Heart right ventricle (tissue), 16 donors: ENCODE results near the gene DIPK1A. TPM values are rescaled to one million over a fixed set of nuclear protein-coding genes. Genes with fewer than 3 reads are reported as not detected.

ENCODE experiments used
- ATAC-seq, 8 donors: fragments of 200-7000 bp; cut with Tn5 transposase; one replicate each; pipeline ENCODE4 v1.9.1; 2020; ENCODE audit warnings: mild to moderate bottlenecking in 8 of 8, moderate library complexity in 8 of 8, moderate number of reproducible peaks in 1 of 8
- DNase-seq, 2 donors: peaks; one replicate each; pipeline ENCODE4 v3.0.0-alpha.2; 2020
- H3K27ac ChIP-seq, 10 donors: fragments of 200-600 bp; sonication (generic) in 2 of 10; one replicate each; pipeline versions ENCODE4 v1.5.0 to v1.8.0; 2020 to 2022; ENCODE audit warnings: mild to moderate bottlenecking in 3 of 10
- H3K27me3 ChIP-seq, 7 donors: fragments of 200-600 bp; one replicate each; pipeline ENCODE4 v1.8.0; 2021 to 2022; ENCODE audit warnings: mild to moderate bottlenecking in 2 of 7
- H3K36me3 ChIP-seq, 9 donors: fragments of 200-600 bp; sonication (generic) in 1 of 9; one replicate each; pipeline versions ENCODE4 v1.5.0 to v1.8.0; 2020 to 2022; ENCODE audit warnings: mild to moderate bottlenecking in 2 of 9
- H3K4me1 ChIP-seq, 9 donors: fragments of 200-600 bp; sonication (generic) in 1 of 9; one replicate each; pipeline versions ENCODE4 v1.5.0 to v1.8.0; 2020 to 2022; ENCODE audit warnings: mild to moderate bottlenecking in 4 of 9
- H3K4me3 ChIP-seq, 10 donors: fragments of 200-600 bp; sonication (generic) in 2 of 10; one replicate each; pipeline versions ENCODE4 v1.5.0 to v1.8.0; 2020 to 2022; ENCODE audit warnings: mild to moderate bottlenecking in 7 of 10, moderate library complexity in 2 of 10
- H3K9me3 ChIP-seq, 11 donors: fragments of 200-600 bp in 10 of 11; sonication (generic) in 2 of 11; one replicate each; pipeline versions ENCODE4 v1.5.0 to v1.8.0; 2013 to 2022; ENCODE audit warnings: mild to moderate bottlenecking in 2 of 11, control low read depth in 1 of 11, moderate library complexity in 1 of 11
- CTCF ChIP-seq, 9 donors: fragments of 200-600 bp; sonication (generic) in 2 of 9; IDR thresholded peaks; one replicate each; pipeline versions ENCODE4 v1.5.0 to v1.8.0; 2021 to 2022; ENCODE audit warnings: antibody characterized with exemption in 9 of 9, mild to moderate bottlenecking in 5 of 9, moderate library complexity in 1 of 9
- WGBS, 2 donors: extraction: QIAGEN DNeasy Blood & Tissue Kit; methylation state at CpG; one replicate each; pipeline ENCODE4 v1.1.7; 2013; ENCODE audit warnings: inconsistent platforms in 1 of 2; 5-methylcytosine and 5-hydroxymethylcytosine counted together
- intact Hi-C, 10 donors: fragments of 100-400 bp; cut with DNase I; formaldehyde crosslinking; loops; one replicate each; pipeline versions ENCODE4 v1.11.1 to v1.14.2; 2022
- polyA plus RNA-seq, 2 donors: library from polyadenylated mRNA; stranded (reverse); fragments of 200-250 nt; gene quantifications; one replicate each; pipeline ENCODE4 v1.2.3, GENCODE V29; 2013
- total RNA-seq, 10 donors: library from RNA; stranded (reverse); fragmentation: NEBNext Ultra II Directional in 3 of 10; extraction: Animal tissue kit (Norgen Biotek cat#: 25700) in 3 of 10; gene quantifications; one replicate each; pipeline versions ENCODE4 v1.2.1 to v1.2.4, GENCODE V29; 2021 to 2023
- donor health status: Arrhythmogenic right ventricular cardiomyopathy.
- donor health status: ischemic (EF 13 %, LVEDD 7.1; RV severe dilation, severe dysfunction).
- donor health status: healthy with polysubstance abuse.
- donor health status: DM: no; HTN: yes; CAD: no.
- donor health status: DM: no; HTN: no; CAD: no.
- donor health status: ischemic (EF 25% LVEDD 6.9; RV normal size, moderate dysfunction).
- donor health status: ischemic (EF 25% LVEDD 5.7; RV mildly dilated, moderate dysfunction).
- donor health status: healthy.
- donor health status: DM: yes; HTN: yes; CAD: no.
- donor health status: Ischemic cardiomyopathy.
- donor health status: ischemic (EF 35%, LVEDD 5.7; RV mildly dilated, moderate dysfunction).
- donor health status: nonischemic (EF 11% LVEDD 7.7; RV severe dilation, severe dysfunction).
- donor health status: DM: yes; HTN: yes; CAD: no.
- donor health status: PGD.
- donor health status: ischemic (EF 29% LVEDD 5.4; RV normal size, mild dysfunction).
- donor health status: nonischemic (EF 23%, LVEDD 6.1; RV moderate dilation, normal function).

The DIPK1A gene
- total and polyA plus RNA-seq, 12 donors = 3.4 to 8.5 (median 6.3) TPM

GRCh38 chr1:92937731-92938130 lies 23.5 kb downstream of the DIPK1A start:
- ATAC-seq (no peak), DNase-seq (no peak)
- H3K27me3 ChIP-seq = no peaks in the 10 kb centered on the region
- no peaks in the 10 kb centered on the region for H3K36me3 ChIP-seq
- no peak for TF ChIP-seq CTCF (IDR thresholded peaks at IDR 0.05)
- no peaks in the 10 kb centered on the region for H3K9me3 ChIP-seq
- no peak overlapping the region for H3K27ac ChIP-seq
- H3K4me1 ChIP-seq = peaks cover 0 to 60% (median 39%) of the 10 kb centered on the region in 9 donors
- intact Hi-C loops = no loop called here
- H3K4me3 ChIP-seq = no peak overlapping the region
- 87 to 95% methylated on average over 3 of the region's 3 CpGs for WGBS, 2 donors

- Histone ChIP-seq H3K4me1 (peaks cover 0 to 55% (median 38%) of the 10 kb centered on the region in 9 donors), H3K4me3 (no peak overlapping the region), H3K36me3 (no peaks in the 10 kb centered on the region), H3K9me3 (no peaks in the 10 kb centered on the region), H3K27me3 (no peaks in the 10 kb centered on the region), H3K27ac (no peak overlapping the region)
- TF ChIP-seq CTCF (IDR thresholded peaks at IDR 0.05) = no peak
- 96% methylated on average over 1 of the region's 1 CpG for WGBS, 2 donors
- intact Hi-C loops = no loop called here
- DNase-seq (no peak), ATAC-seq (no peak)
Observed at GRCh38 chr1:92936865-92937264, 24.4 kb downstream of the DIPK1A start.

- DNase-seq (peak; percentile 40 to 75), ATAC-seq (peak; percentile 57 to 92 (median 84))
- intact Hi-C loops = loop anchor here in 1 of 10 donors (1.0 kb wide), 1 partner anchor 24 kb away; no protein-coding TSS in a partner anchor
- Histone ChIP-seq H3K9me3 (no peaks in the 10 kb centered on the region), H3K4me1 (peaks cover 0 to 37% (median 23%) of the 10 kb centered on the region in 9 donors), H3K36me3 (no peaks in the 10 kb centered on the region), H3K4me3 (peak overlapping the region in 4 of 10 donors; percentile 0 to 20 (median 4)), H3K27me3 (no peaks in the 10 kb centered on the region), H3K27ac (peak overlapping the region in 8 of 10 donors; percentile 1 to 63 (median 48))
- WGBS, 2 donors = 33 to 40% methylated on average over 5 of the region's 5 CpGs
- peak in 2 of 9 donors; percentile 10 to 33 for TF ChIP-seq CTCF (IDR thresholded peaks at IDR 0.05)
Observed at GRCh38 chr1:92934395-92935378, 26.6 kb downstream of the DIPK1A start.

- DNase-seq = no peak
- Histone ChIP-seq H3K4me1 (peaks cover 0 to 44% (median 23%) of the 10 kb centered on the region in 9 donors), H3K4me3 (no peak overlapping the region), H3K9me3 (no peaks in the 10 kb centered on the region), H3K27ac (peak overlapping the region in 1 of 10 donors; percentile 1), H3K27me3 (no peaks in the 10 kb centered on the region), H3K36me3 (no peaks in the 10 kb centered on the region)
- no peak for ATAC-seq
- WGBS, 2 donors = 54 to 61% methylated on average over 2 of the region's 2 CpGs
- TF ChIP-seq CTCF (IDR thresholded peaks at IDR 0.05) = no peak
- intact Hi-C loops = no loop called here
Observed at GRCh38 chr1:92933459-92933858, 27.8 kb downstream of the DIPK1A start.
